ENCODE data around the gene CST9L. TPM values are rescaled to one million over a fixed set of nuclear protein-coding genes. Genes with fewer than 3 reads are reported as not detected.
A peak's percentile ranks its signal among the peaks of the same experiment; 100 is the strongest.

The CST9L gene
- total RNA-seq (not detected), polyA plus RNA-seq (ENCODE audit: insufficient read depth, low read depth, low replicate concordance) (not detected)
- long read RNA-seq, donor 1: 0 reads
- long read RNA-seq, donor 2: 0 reads
- long read RNA-seq, donor 3: 0 reads
- long read RNA-seq, donor 4: 0 reads
- long read RNA-seq, donor 5: 0 reads
- long read RNA-seq, donor 6: 0 reads
- long read RNA-seq, donor 7: 0 reads
- long read RNA-seq, donor 8: 0 reads
- long read RNA-seq, donor 9: 0 reads
- long read RNA-seq, donor 10: 0 reads

GRCh38 chr20:23568320-23568970 lies at the start of gene CST9L:
TSS of gene CST9L (minus strand) at chr20:23568484. CDS start at chr20:23568450, 34 bp downstream.
- no peaks in the 10 kb centered on the region for H3K36me3 ChIP-seq (ENCODE audit: control insufficient read depth in 2 of 3, insufficient read depth in 3 of 3, low read length in 3 of 3)
- peak in 3 of 5 donors; percentile 4 to 21 (median 18) for DNase-seq

GRCh38 chr20:23614163-23614562 lies 45.9 kb upstream of the CST9L start:
- TF ChIP-seq, protein P1, sequence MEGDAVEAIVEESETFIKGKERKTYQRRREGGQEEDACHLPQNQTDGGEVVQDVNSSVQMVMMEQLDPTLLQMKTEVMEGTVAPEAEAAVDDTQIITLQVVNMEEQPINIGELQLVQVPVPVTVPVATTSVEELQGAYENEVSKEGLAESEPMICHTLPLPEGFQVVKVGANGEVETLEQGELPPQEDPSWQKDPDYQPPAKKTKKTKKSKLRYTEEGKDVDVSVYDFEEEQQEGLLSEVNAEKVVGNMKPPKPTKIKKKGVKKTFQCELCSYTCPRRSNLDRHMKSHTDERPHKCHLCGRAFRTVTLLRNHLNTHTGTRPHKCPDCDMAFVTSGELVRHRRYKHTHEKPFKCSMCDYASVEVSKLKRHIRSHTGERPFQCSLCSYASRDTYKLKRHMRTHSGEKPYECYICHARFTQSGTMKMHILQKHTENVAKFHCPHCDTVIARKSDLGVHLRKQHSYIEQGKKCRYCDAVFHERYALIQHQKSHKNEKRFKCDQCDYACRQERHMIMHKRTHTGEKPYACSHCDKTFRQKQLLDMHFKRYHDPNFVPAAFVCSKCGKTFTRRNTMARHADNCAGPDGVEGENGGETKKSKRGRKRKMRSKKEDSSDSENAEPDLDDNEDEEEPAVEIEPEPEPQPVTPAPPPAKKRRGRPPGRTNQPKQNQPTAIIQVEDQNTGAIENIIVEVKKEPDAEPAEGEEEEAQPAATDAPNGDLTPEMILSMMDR (IDR thresholded peaks at IDR 0.05; ENCODE audit: borderline replicate concordance, extremely low read depth, insufficient read depth): no peak

More at GRCh38 chr20:23568320-23568970, at the start of gene CST9L:
- no peak for FAIRE-seq
- no peak within 1 kb of the TSS for H3K27ac ChIP-seq (ENCODE audit: low read depth in 2 of 2, low read length in 2 of 2)
- no peaks in the 10 kb centered on the region for H3K4me1 ChIP-seq (ENCODE audit: control insufficient read depth in 2 of 3, insufficient read depth in 2 of 3, low read depth in 1 of 3, low read length in 3 of 3)
- TF ChIP-seq, protein P1 (IDR thresholded peaks at IDR 0.05; ENCODE audit: borderline replicate concordance, extremely low read depth, insufficient read depth): no peak
- no peak within 1 kb of the TSS for H3K4me3 ChIP-seq (ENCODE audit: low read length in 3 of 3)
- no peaks in the 10 kb centered on the region for H3K27me3 ChIP-seq (ENCODE audit: control insufficient read depth, insufficient read depth, low read length)
- intact Hi-C loops (cut with DNase I): no loop called here
- no peak within 1 kb of the TSS for H3K9ac ChIP-seq (ENCODE audit: low read length in 3 of 3)
- H3K9me3 ChIP-seq (ENCODE audit: control insufficient read depth in 2 of 3, insufficient read depth in 1 of 3, low read length in 3 of 3): no peaks in the 10 kb centered on the region

DNA sequence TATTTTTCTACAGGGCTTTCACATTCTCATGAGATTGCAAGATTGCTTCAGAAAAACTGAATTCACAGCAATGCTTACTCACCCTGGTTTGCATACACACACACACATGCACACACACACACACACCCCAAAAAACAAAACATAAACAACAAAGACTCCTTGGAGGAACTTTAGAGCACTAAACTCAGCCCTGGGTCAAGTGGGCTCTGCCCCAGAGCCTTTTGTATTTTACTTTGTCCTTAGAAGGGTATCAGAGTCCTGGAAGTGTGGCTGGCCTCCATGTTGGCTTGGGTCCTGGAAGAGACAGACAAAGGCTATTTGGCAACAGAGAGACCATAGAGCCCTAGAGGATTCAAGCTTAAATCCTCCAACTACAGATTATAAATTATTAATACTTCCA lies 45.4 kb upstream of the CST9L start:
- no peaks in the 10 kb centered on the region for H3K27me3 ChIP-seq (ENCODE audit: control insufficient read depth, insufficient read depth, low read length)
- intact Hi-C loops (cut with DNase I): no loop called here
- H3K27ac ChIP-seq (ENCODE audit: low read depth in 2 of 2, low read length in 2 of 2): no peak overlapping the region
- H3K4me1 ChIP-seq (ENCODE audit: control insufficient read depth in 2 of 3, insufficient read depth in 2 of 3, low read depth in 1 of 3, low read length in 3 of 3): no peaks in the 10 kb centered on the region
- no peaks in the 10 kb centered on the region for H3K9me3 ChIP-seq (ENCODE audit: control insufficient read depth in 2 of 3, insufficient read depth in 1 of 3, low read length in 3 of 3)
- DNase-seq (peak in 2 of 5 donors; percentile 24 to 82), FAIRE-seq (no peak)
- no peak overlapping the region for H3K4me3 ChIP-seq (ENCODE audit: low read length in 3 of 3)
- H3K9ac ChIP-seq (ENCODE audit: low read length in 3 of 3): no peak overlapping the region
- H3K36me3 ChIP-seq (ENCODE audit: control insufficient read depth in 2 of 3, insufficient read depth in 3 of 3, low read length in 3 of 3): no peaks in the 10 kb centered on the region
- TF ChIP-seq, protein P1 (IDR thresholded peaks at IDR 0.05; ENCODE audit: borderline replicate concordance, extremely low read depth, insufficient read depth): no peak

More at GRCh38 chr20:23614163-23614562, 45.9 kb upstream of the CST9L start:
- intact Hi-C loops (cut with DNase I): no loop called here
- no peak for FAIRE-seq
- no peak overlapping the region for H3K4me3 ChIP-seq (ENCODE audit: low read length in 3 of 3)
- H3K27me3 ChIP-seq (ENCODE audit: control insufficient read depth, insufficient read depth, low read length): no peaks in the 10 kb centered on the region
- H3K4me1 ChIP-seq (ENCODE audit: control insufficient read depth in 2 of 3, insufficient read depth in 2 of 3, low read depth in 1 of 3, low read length in 3 of 3): no peaks in the 10 kb centered on the region
- DNase-seq: no peak
- H3K27ac ChIP-seq (ENCODE audit: low read depth in 2 of 2, low read length in 2 of 2): no peak overlapping the region
- no peaks in the 10 kb centered on the region for H3K36me3 ChIP-seq (ENCODE audit: control insufficient read depth in 2 of 3, insufficient read depth in 3 of 3, low read length in 3 of 3)
- H3K9ac ChIP-seq (ENCODE audit: low read length in 3 of 3): no peak overlapping the region
- no peaks in the 10 kb centered on the region for H3K9me3 ChIP-seq (ENCODE audit: control insufficient read depth in 2 of 3, insufficient read depth in 1 of 3, low read length in 3 of 3)
